DOHH2 (cell line): ENCODE measurements around the gene NUTM2G.
"Not testable (repeated sequence)": the region's sequence is repeated elsewhere in the genome, so short reads cannot be mapped to it uniquely, and the experiment has no call there.

Source experiments
- CTCF ChIP-seq: fragments of 200-600 bp; sonication (generic); IDR thresholded peaks from one replicate; pipeline ENCODE4 v1.5.1; 2014; ENCODE audit warnings: antibody characterized with exemption, mild to moderate bottlenecking, low read depth, low read length; ENCODE audit not compliant: poor library complexity, severe bottlenecking
- EZH2phosphoT487 ChIP-seq: fragments of 200-600 bp; sonication (generic); IDR thresholded peaks from 2 replicates; pipeline ENCODE4 v1.6.1; 2017; ENCODE audit warnings: borderline replicate concordance, mild to moderate bottlenecking, antibody characterized with exemption, low read length, moderate library complexity, mixed read lengths

- not testable (repeated sequence) for TF ChIP-seq CTCF, EZH2phosphoT487
These were observed 3.0 kb downstream of the NUTM2G start for GRCh38 chr9:96931665-96932064.
